ENCODE data around the gene SPOCK2. TPM values are rescaled to one million over a fixed set of nuclear protein-coding genes. Genes with fewer than 3 reads are reported as not detected.

The SPOCK2 gene
- total RNA-seq, 1 experiment from 2014 or later, result 1.1 TPM

GRCh38 chr10:72034761-72035160 is 53.6 kb downstream of the SPOCK2 start:
- RAD21 ChIA-PET (ENCODE audit: low non-redundant PET in 1 of 2, low total read pairs in 2 of 2, uncharacterized antibody in 2 of 2, unreplicated experiment in 2 of 2), result interaction anchor here in 1 of 2 experiments (0.7 kb wide), 1 partner anchor 286 kb away, joined by 4 read pairs; no protein-coding TSS in a partner anchor
- Histone ChIP-seq H3K9me3 (ENCODE audit: control insufficient read depth in 1 of 2, insufficient read depth in 1 of 2, low read depth in 1 of 2, low read length in 2 of 2) (no peaks in the 10 kb centered on the region), H3K4me2 (ENCODE audit: low read length) (no peak overlapping the region), H3K4me3 (replicated peaks in 1 of 2; ENCODE audit: low read depth in 1 of 2, low read length in 2 of 2) (no peak overlapping the region), H4K20me1 (ENCODE audit: insufficient read depth) (no peaks in the 10 kb centered on the region), H3K4me1 (ENCODE audit: control insufficient read depth in 1 of 2, insufficient read depth in 2 of 2, low read length in 2 of 2) (peaks cover 0 to 13% of the 10 kb centered on the region in 2 experiments; a peak in 2 of 4 replicates), H3K9me2 (ENCODE audit: insufficient read depth) (no peaks in the 10 kb centered on the region), H3K79me2 (ENCODE audit: insufficient read depth, low read length) (no peaks in the 10 kb centered on the region), H3K9ac (ENCODE audit: low read length) (no peak overlapping the region), H3K27ac (ENCODE audit: low read depth, low read length) (no peak overlapping the region), H2AFZ (ENCODE audit: low read depth, low read length, poor library complexity, severe bottlenecking) (no peak overlapping the region), H3K27me3 (ENCODE audit: insufficient read depth, low read length) (no peaks in the 10 kb centered on the region), H3K36me3 (ENCODE audit: control insufficient read depth in 1 of 2, insufficient read depth in 2 of 2, low read length in 2 of 2) (no peaks in the 10 kb centered on the region)
- BruUV-seq (replicated peaks), result no TSS peak
- no peak for DNase-seq (ENCODE audit: low read depth, low spot score)
- CTCF ChIA-PET, result no interaction called here
- no peak for TF ChIP-seq YY1 (IDR thresholded peaks at IDR 0.05; ENCODE audit: extremely low read depth, insufficient replicate concordance, low read depth, low read length)
- TF ChIP-seq SRF (IDR thresholded peaks at IDR 0.05; ENCODE audit: low read depth), result no peak
- no peak for TF ChIP-seq RAD21 (IDR thresholded peaks at IDR 0.05; ENCODE audit: low read depth)
- no peak for TF ChIP-seq POLR2AphosphoS5 (IDR thresholded peaks at IDR 0.05; ENCODE audit: low read depth, low read length)
- no peak for TF ChIP-seq ATF3 (IDR thresholded peaks at IDR 0.05)
- TF ChIP-seq SP1 (IDR thresholded peaks at IDR 0.05; ENCODE audit: low read depth), result no peak
- no peak for TF ChIP-seq ELF1 (IDR thresholded peaks at IDR 0.05; ENCODE audit: borderline replicate concordance, low read depth)
- TF ChIP-seq REST (IDR thresholded peaks at IDR 0.05; ENCODE audit: low read depth), result no peak
- TF ChIP-seq JUND (IDR thresholded peaks at IDR 0.05), result no peak
- no peak for TF ChIP-seq EZH2 (IDR thresholded peaks at IDR 0.05)
- no peak for TF ChIP-seq ZBTB33 (IDR thresholded peaks at IDR 0.05; ENCODE audit: extremely low read depth, insufficient replicate concordance, low read length)
- no peak for TF ChIP-seq CEBPB (IDR thresholded peaks at IDR 0.05; ENCODE audit: low read depth)
- TF ChIP-seq FOSL1 (IDR thresholded peaks at IDR 0.05; ENCODE audit: low read depth), result no peak
- ATAC-seq, result no peak
- intact Hi-C loops (cut with micrococcal nuclease), result no loop called here
- POLR2A ChIA-PET, result no interaction called here
